A673 (cell line): ENCODE measurements around the gene SLC22A23. TPM values are rescaled to one million over a fixed set of nuclear protein-coding genes. Genes with fewer than 3 reads are reported as not detected.

Experiments used
- BruUV-seq: library from RNA; stranded (reverse); fragments of 400-500 nt; replicated peaks from 2 replicates; lab custom pipeline; 2021; lab: Mats Ljungman, UMichigan
- CTCF ChIA-PET: fragments of 300-600 bp; sonication (Branson Sonifier 250); formaldehyde crosslinking; loops from one replicate; lab custom pipeline; 2022; ENCODE audit warnings: antibody characterized with exemption; lab: Charles Lee
- POLR2A ChIA-PET: fragments of 300-600 bp; sonication (Branson Sonifier 250); formaldehyde crosslinking; loops from one replicate; lab custom pipeline; 2022; ENCODE audit warnings: antibody characterized with exemption; ENCODE audit not compliant: low non-redundant PET; lab: Charles Lee
- DNase-seq: peaks from one replicate; pipeline ENCODE4 v3.0.0-alpha.2; 2015; ENCODE audit warnings: low spot score
- H3K27ac ChIP-seq: fragments of 200-600 bp; sonication (generic); 2 replicates; pipeline ENCODE4 v1.5.1; 2016; ENCODE audit warnings: mixed run types, low read depth, mild to moderate bottlenecking, mixed read lengths, antibody characterized with exemption, low read length; ENCODE audit not compliant: poor library complexity, severe bottlenecking
- H3K27me3 ChIP-seq: fragments of 200-600 bp; sonication (generic); replicated peaks from 2 replicates; pipeline ENCODE4 v1.6.1; 2017; ENCODE audit warnings: mixed run types, low read depth, mild to moderate bottlenecking, mixed read lengths, antibody characterized with exemption, low read length; ENCODE audit not compliant: insufficient read depth, poor library complexity
- H3K36me3 ChIP-seq: fragments of 200-600 bp; sonication (generic); 2 replicates; pipeline ENCODE4 v1.6.1; 2016; ENCODE audit warnings: mixed run types, mild to moderate bottlenecking, mixed read lengths, antibody characterized with exemption, low read length; ENCODE audit not compliant: insufficient read depth, poor library complexity, severe bottlenecking
- H3K4me1 ChIP-seq: fragments of 200-600 bp; sonication (generic); 2 replicates; pipeline ENCODE4 v1.6.1; 2017; ENCODE audit warnings: mixed run types, mild to moderate bottlenecking, mixed read lengths, antibody characterized with exemption, low read length; ENCODE audit not compliant: insufficient read depth, poor library complexity, severe bottlenecking
- H3K4me3 ChIP-seq: fragments of 200-600 bp; sonication (generic); 2 replicates; pipeline ENCODE4 v1.5.1; 2016; ENCODE audit warnings: low read depth, mixed run types, mild to moderate bottlenecking, mixed read lengths, low read length; ENCODE audit not compliant: poor library complexity, severe bottlenecking
- H3K9me3 ChIP-seq: fragments of 200-600 bp; sonication (generic); 2 replicates; pipeline ENCODE4 v1.6.1; 2016; ENCODE audit warnings: mixed run types, low read depth, mild to moderate bottlenecking, mixed read lengths, antibody characterized with exemption, low read length; ENCODE audit not compliant: poor library complexity, severe bottlenecking
- CTCF ChIP-seq: fragments of 300-800, 200-600 bp; sonication (generic); conservative IDR thresholded peaks from 2 replicates; pipeline ENCODE4 v1.5.1; 2017; ENCODE audit warnings: low read depth, mild to moderate bottlenecking, antibody characterized with exemption, low read length, moderate library complexity, mixed read lengths
- EZH2 ChIP-seq: fragments of 200-600 bp; sonication (generic); IDR thresholded peaks from 2 replicates; pipeline ENCODE4 v1.6.1; 2017; ENCODE audit warnings: borderline replicate concordance, low read depth, mild to moderate bottlenecking, mixed read lengths, antibody characterized with exemption, low read length; ENCODE audit not compliant: poor library complexity, severe bottlenecking
- intact Hi-C: fragments of 100-400 bp; cut with micrococcal nuclease; formaldehyde crosslinking; loops from one replicate; pipeline ENCODE4 v1.10.0; 2022; ENCODE audit not compliant: unreplicated experiment
- total RNA-seq: library from RNA; stranded (reverse); gene quantifications from 2 replicates; pipeline ENCODE4 v1.2.3, GENCODE V29; 2021

Gene SLC22A23
- total RNA-seq, 1 experiment from 2014 or later, result 6.2 TPM

GRCh38 chr6:3384241-3385143, 72.4 kb downstream of the SLC22A23 start:
- ChIA-PET CTCF (no interaction called here), POLR2A (no interaction called here)
- BruUV-seq, result no TSS peak
- Histone ChIP-seq H3K9me3 (no peaks in the 10 kb centered on the region), H3K27ac (no peak overlapping the region), H3K4me1 (no peaks in the 10 kb centered on the region), H3K36me3 (no peaks in the 10 kb centered on the region), H3K4me3 (no peak overlapping the region), H3K27me3 (no peaks in the 10 kb centered on the region)
- TF ChIP-seq CTCF (no peak), EZH2 (no peak)
- DNase-seq, result no peak
- intact Hi-C loops, result no loop called here

GRCh38 chr6:3383525-3383924, 73.3 kb downstream of the SLC22A23 start:
- no peak for DNase-seq
- TF ChIP-seq EZH2, result no peak
- TF ChIP-seq CTCF, result no peak
- H3K27ac ChIP-seq, result no peak overlapping the region
- H3K36me3 ChIP-seq, result no peaks in the 10 kb centered on the region
- BruUV-seq, result no TSS peak
- H3K4me1 ChIP-seq, result no peaks in the 10 kb centered on the region
- H3K9me3 ChIP-seq, result no peaks in the 10 kb centered on the region
- H3K27me3 ChIP-seq, result no peaks in the 10 kb centered on the region
- no peak overlapping the region for H3K4me3 ChIP-seq
- intact Hi-C loops, result no loop called here
- CTCF ChIA-PET, result no interaction called here
- POLR2A ChIA-PET, result no interaction called here

GRCh38 chr6:3382326-3383279, 74.2 kb downstream of the SLC22A23 start:
- no peak for TF ChIP-seq CTCF
- no peak for TF ChIP-seq EZH2
- Histone ChIP-seq H3K4me1 (no peaks in the 10 kb centered on the region), H3K27me3 (no peaks in the 10 kb centered on the region), H3K36me3 (no peaks in the 10 kb centered on the region), H3K9me3 (no peaks in the 10 kb centered on the region), H3K27ac (no peak overlapping the region), H3K4me3 (no peak overlapping the region)
- no TSS peak for BruUV-seq
- no peak for DNase-seq
- intact Hi-C loops, result no loop called here
- ChIA-PET CTCF (no interaction called here), POLR2A (no interaction called here)
